Adrenal gland (tissue), 12 donors: Measurements from ENCODE around the gene SAT2. TPM values are rescaled to one million over a fixed set of nuclear protein-coding genes. Genes with fewer than 3 reads are reported as not detected.
"Not testable (repeated sequence)": the region's sequence is repeated elsewhere in the genome, so short reads cannot be mapped to it uniquely, and the experiment has no call there.

Experiments
- DNase-seq, 7 donors: peaks; one replicate each; pipeline ENCODE4 v3.0.0-alpha.2; 2019 to 2020
- H3K27ac ChIP-seq, 5 donors: fragments of 200-600 bp; sonication (generic) in 4 of 5; 1 replicate in 3 of 5; 2 replicates in 2 of 5; pipeline versions ENCODE4 v1.5.1 to v1.8.0; 2016 to 2020; ENCODE audit warnings: mild to moderate bottlenecking in 1 of 5
- H3K27me3 ChIP-seq: fragments of 200-600 bp; 2 replicates; pipeline ENCODE4 v1.8.0; 2021
- H3K36me3 ChIP-seq, 2 donors: fragments of 200-600 bp; replicated peaks in 1 of 2; 1 replicate in 1 of 2; 2 replicates in 1 of 2; pipeline versions ENCODE4 v1.5.1 to v1.8.0; 2018 to 2022
- H3K4me1 ChIP-seq, 2 donors: fragments of 200-600 bp; replicated peaks in 1 of 2; 1 replicate in 1 of 2; 2 replicates in 1 of 2; pipeline versions ENCODE4 v1.5.1 to v1.8.0; 2018 to 2021
- H3K4me3 ChIP-seq, 4 donors: fragments of 200-600 bp; sonication (generic) in 3 of 4; one replicate each; pipeline ENCODE4 v1.5.1; 2016 to 2018
- H3K9me3 ChIP-seq, 3 donors: fragments of 200-600 bp; sonication (generic) in 1 of 3; replicated peaks in 1 of 3; 1 replicate in 2 of 3; 2 replicates in 1 of 3; pipeline versions ENCODE4 v1.5.1 to v1.8.0; 2016 to 2021
- CTCF ChIP-seq, 6 experiments: fragments of 450-650 bp in 4 of 6; fragments of 200-600 bp in 2 of 6; sonication (generic) in 1 of 6; IDR thresholded peaks; 1 replicate in 5 of 6; 2 replicates in 1 of 6; pipeline versions ENCODE4 v1.5.1 to v1.8.0; 2016 to 2021; ENCODE audit warnings: antibody characterized with exemption in 6 of 6, mild to moderate bottlenecking in 2 of 6, moderate library complexity in 1 of 6
- POLR2A ChIP-seq, 2 donors: fragments of 450-650 bp; IDR thresholded peaks; one replicate each; pipeline ENCODE4 v1.6.1; 2017; ENCODE audit warnings: antibody characterized with exemption in 2 of 2, mild to moderate bottlenecking in 2 of 2, moderate library complexity in 1 of 2
- WGBS, 4 donors: extraction: QIAGEN DNeasy Blood & Tissue Kit in 2 of 4; methylation state at CpG; one replicate each; pipeline versions ENCODE4 v1.1.5 to v1.1.7; 2013 to 2017; 5-methylcytosine and 5-hydroxymethylcytosine counted together
- intact Hi-C, 2 donors: fragments of 100-400 bp; cut with DNase I; formaldehyde crosslinking; loops; one replicate each; pipeline versions ENCODE4 v1.14.1 to v1.15.0; 2022 to 2023
- polyA plus RNA-seq, 3 donors: library from polyadenylated mRNA; stranded (reverse); fragments of 200-250 nt in 2 of 3; fragments of 350-450 nt in 1 of 3; fragmentation: Illumina TruSeq in 1 of 3; extraction: RNeasy Lipid Tissue Mini Kit (QIAGEN cat#74804) in 1 of 3; gene quantifications; one replicate each; pipeline ENCODE4 v1.2.3, GENCODE V29; 2013 to 2014
- total RNA-seq, 9 donors: library from RNA; depleted of rRNA in 4 of 9; stranded (reverse); fragments of >200 nt in 4 of 9; fragments of 120-200 nt in 1 of 9; fragmentation: NEBNext Ultra II Directional in 1 of 9; extraction: Animal tissue kit (Norgen Biotek cat#: 25700) in 1 of 9; gene quantifications; one replicate each; pipeline versions ENCODE4 v1.1.0 to v1.2.4, GENCODE V29; 2013 to 2023
- donor health status: healthy with polysubstance abuse.
- donor health status: Bipolar disorder and iron deficiency.
- donor health status: DM: yes; HTN: yes; CAD: no.
- donor health status: DM: no; HTN: no; CAD: no.
- donor health status: DM: no; HTN: no; CAD: no.
- donor health status: DM: yes; HTN: yes; CAD: no.

The SAT2 gene
- total and polyA plus RNA-seq, 12 donors = 165 to 700 (median 254) TPM

- no peak for TF ChIP-seq POLR2A (IDR thresholded peaks at IDR 0.05)
- no peak for TF ChIP-seq CTCF (IDR thresholded peaks at IDR 0.05)
- WGBS, 4 donors = 70 to 82% (median 77%) methylated on average over 8 to 9 of the region's 9 CpGs
- no peak overlapping the region for H3K27ac ChIP-seq
- peaks cover 14% of the 10 kb centered on the region in 2 donors for H3K4me1 ChIP-seq
- intact Hi-C loops = no loop called here
- no peak overlapping the region for H3K4me3 ChIP-seq
- no peak for DNase-seq
- H3K36me3 ChIP-seq = no peaks in the 10 kb centered on the region
- no peaks in the 10 kb centered on the region for H3K27me3 ChIP-seq
- no peaks in the 10 kb centered on the region for H3K9me3 ChIP-seq
These were observed 18.8 kb upstream of the SAT2 start for GRCh38 chr17:7646457-7646856.

GRCh38 chr17:7644775-7645174 lies 17.2 kb upstream of the SAT2 start:
- H3K9me3 ChIP-seq = no peaks in the 10 kb centered on the region
- DNase-seq = no peak
- H3K4me3 ChIP-seq = no peak overlapping the region
- no peaks in the 10 kb centered on the region for H3K4me1 ChIP-seq
- H3K27me3 ChIP-seq = no peaks in the 10 kb centered on the region
- no peak overlapping the region for H3K27ac ChIP-seq
- TF ChIP-seq CTCF (IDR thresholded peaks at IDR 0.05) = no peak
- no peak for TF ChIP-seq POLR2A (IDR thresholded peaks at IDR 0.05)
- intact Hi-C loops = no loop called here
- no peaks in the 10 kb centered on the region for H3K36me3 ChIP-seq
- 44 to 58% (median 52%) methylated on average over 4 of the region's 4 CpGs for whole genome bisulfite sequencing, 4 donors

GRCh38 chr17:7641635-7642034 lies 14.0 kb upstream of the SAT2 start:
- H3K4me1 ChIP-seq, H3K4me3 ChIP-seq, H3K9me3 ChIP-seq, H3K27ac ChIP-seq, intact Hi-C loops, DNase-seq, H3K36me3 ChIP-seq, H3K27me3 ChIP-seq: not testable (repeated sequence)
- WGBS, 4 donors = 56 to 77% (median 59%) methylated on average over 4 to 7 of the region's 7 CpGs

- no peaks in the 10 kb centered on the region for H3K9me3 ChIP-seq
- H3K36me3 ChIP-seq = no peaks in the 10 kb centered on the region
- no peak for DNase-seq
- 86 to 94% (median 92%) methylated on average over 2 to 26 of the region's 26 CpGs for WGBS, 4 donors
- no peaks in the 10 kb centered on the region for H3K4me1 ChIP-seq
- no peak overlapping the region for H3K27ac ChIP-seq
- intact Hi-C loops = no loop called here
- H3K27me3 ChIP-seq = no peaks in the 10 kb centered on the region
- H3K4me3 ChIP-seq = no peak overlapping the region
- TF ChIP-seq POLR2A (IDR thresholded peaks at IDR 0.05) (no peak), CTCF (IDR thresholded peaks at IDR 0.05) (no peak)
These were observed 13.2 kb upstream of the SAT2 start for GRCh38 chr17:7640783-7641182.

- H3K9me3 ChIP-seq = no peaks in the 10 kb centered on the region
- 57 to 65% (median 59%) methylated on average over 5 of the region's 5 CpGs for WGBS, 4 donors
- intact Hi-C loops = loop anchor here (10.0 kb wide), 2 partner anchors 49 to 149 kb away; partner anchors contain the start of genes TP53 (in 1 of the 2) and WRAP53 (in 1 of the 2)
These were observed 8.5 kb upstream of the SAT2 start for GRCh38 chr17:7636163-7636562.

More at GRCh38 chr17:7636163-7636562, 8.5 kb upstream of the SAT2 start:
- Histone ChIP-seq H3K27ac (no peak overlapping the region), H3K4me1 (no peaks in the 10 kb centered on the region), H3K27me3 (no peaks in the 10 kb centered on the region), H3K36me3 (no peaks in the 10 kb centered on the region), H3K4me3 (no peak overlapping the region)
- TF ChIP-seq CTCF (IDR thresholded peaks at IDR 0.05) (no peak), POLR2A (IDR thresholded peaks at IDR 0.05) (no peak)
- DNase-seq = no peak
